IMR-90 (cell line): ENCODE data around the gene ADAT1. TPM values are rescaled to one million over a fixed set of nuclear protein-coding genes. Genes with fewer than 3 reads are reported as not detected.

Experiments used
- ATAC-seq: fragments of 200-7000 bp; cut with Tn5 transposase; 2 replicates; pipeline ENCODE4 v1.9.1; 2020; ENCODE audit warnings: low read depth, mild to moderate bottlenecking, moderate library complexity
- BruUV-seq: library from RNA; stranded (reverse); fragments of 400-500 nt; replicated peaks from 2 replicates; lab custom pipeline; 2021; lab: Mats Ljungman, UMichigan
- CTCF ChIA-PET: fragments of 300-600 bp; formaldehyde crosslinking; extraction: SDS; loops from one replicate; lab custom pipeline; 2021; ENCODE audit warnings: antibody characterized with exemption; lab: Yijun Ruan, JAX
- POLR2A ChIA-PET: fragments of 300-600 bp; sonication (Branson Sonifier 250); formaldehyde crosslinking; loops from one replicate; lab custom pipeline; 2022; ENCODE audit warnings: antibody characterized with exemption; ENCODE audit not compliant: unreplicated experiment; lab: Charles Lee
- DNase-seq: peaks from one replicate; pipeline ENCODE4 v3.0.0; 2013
- H2AFZ ChIP-seq: replicated peaks from 2 replicates; pipeline ENCODE3; 2013; ENCODE audit warnings: low read length, mild to moderate bottlenecking; ENCODE audit not compliant: poor library complexity
- H2AK5ac ChIP-seq: 2 replicates; pipeline ENCODE4 v1.6.1; 2013; ENCODE audit warnings: low read depth, low read length, inconsistent platforms
- H2AK9ac ChIP-seq: replicated peaks from 2 replicates; pipeline ENCODE3; 2013; ENCODE audit warnings: mild to moderate bottlenecking, low read depth, low read length, moderate library complexity; ENCODE audit not compliant: poor library complexity
- H2BK120ac ChIP-seq: 2 replicates; pipeline ENCODE4 v1.6.1; 2013; ENCODE audit warnings: low read depth, low read length, inconsistent platforms
- H2BK15ac ChIP-seq: 3 replicates; pipeline ENCODE4 v1.6.1; 2013; ENCODE audit warnings: low read depth, low read length, inconsistent platforms
- H2BK20ac ChIP-seq: 2 replicates; pipeline ENCODE4 v1.6.1; 2013; ENCODE audit warnings: low read depth, mild to moderate bottlenecking, inconsistent platforms, low read length, moderate library complexity
- H2BK5ac ChIP-seq: 2 replicates; pipeline ENCODE4 v1.6.1; 2013; ENCODE audit warnings: mild to moderate bottlenecking, low read depth, low read length, inconsistent platforms; ENCODE audit not compliant: poor library complexity, severe bottlenecking
- H3K14ac ChIP-seq: replicated peaks from 2 replicates; pipeline ENCODE4 v1.6.1; 2013; ENCODE audit warnings: low read depth, low read length, inconsistent platforms
- H3K18ac ChIP-seq: 2 replicates; pipeline ENCODE4 v1.6.1; 2013; ENCODE audit warnings: low read depth, low read length, control low read depth
- H3K23ac ChIP-seq: 2 replicates; pipeline ENCODE4 v1.6.1; 2013; ENCODE audit warnings: low read depth, low read length, inconsistent platforms
- H3K27ac ChIP-seq: 2 replicates; pipeline ENCODE4 v1.5.1; 2013; ENCODE audit warnings: mild to moderate bottlenecking, control low read depth, low read length; ENCODE audit not compliant: insufficient read depth
- H3K27me3 ChIP-seq: 2 replicates; pipeline ENCODE4 v1.6.1; 2013; ENCODE audit warnings: low read length; ENCODE audit not compliant: control insufficient read depth, insufficient read depth
- H3K36me3 ChIP-seq: 2 replicates; pipeline ENCODE4 v1.6.1; 2013; ENCODE audit warnings: low read length, mixed read lengths; ENCODE audit not compliant: control insufficient read depth, insufficient read depth
- H3K4ac ChIP-seq: 2 replicates; pipeline ENCODE4 v1.6.1; 2013; ENCODE audit warnings: low read depth, low read length, inconsistent platforms
- H3K4me1 ChIP-seq: 2 replicates; pipeline ENCODE4 v1.6.1; 2013; ENCODE audit warnings: low read length, mixed read lengths; ENCODE audit not compliant: control insufficient read depth, insufficient read depth
- H3K4me2 ChIP-seq: 2 replicates; pipeline ENCODE4 v1.6.1; 2013; ENCODE audit warnings: low read depth, mild to moderate bottlenecking, control low read depth, low read length, moderate library complexity
- H3K4me3 ChIP-seq: 2 replicates; pipeline ENCODE4 v1.5.1; 2013; ENCODE audit warnings: low read depth, mild to moderate bottlenecking, control low read depth, low read length, moderate library complexity; ENCODE audit not compliant: insufficient read depth
- H3K56ac ChIP-seq: 2 replicates; pipeline ENCODE4 v1.6.1; 2013; ENCODE audit warnings: low read length, inconsistent platforms; ENCODE audit not compliant: insufficient read depth; ENCODE audit errors: extremely low read depth
- H3K79me1 ChIP-seq, 2 experiments: 2 replicates each; pipeline ENCODE4 v1.6.1; 2013; ENCODE audit warnings: low read length in 2 of 2, inconsistent platforms in 1 of 2, low read depth in 1 of 2
- H3K9ac ChIP-seq: 2 replicates; pipeline ENCODE4 v1.6.1; 2013; ENCODE audit warnings: low read depth, low read length, control low read depth
- H3K9me1 ChIP-seq: 2 replicates; pipeline ENCODE4 v1.6.1; 2013; ENCODE audit warnings: low read length, inconsistent platforms; ENCODE audit not compliant: insufficient read depth
- H3K9me3 ChIP-seq: 2 replicates; pipeline ENCODE4 v1.6.1; 2013; ENCODE audit warnings: low read length; ENCODE audit not compliant: control insufficient read depth, insufficient read depth
- H4K20me1 ChIP-seq: 2 replicates; pipeline ENCODE4 v1.6.1; 2013; ENCODE audit warnings: low read length, inconsistent platforms; ENCODE audit not compliant: insufficient read depth
- H4K5ac ChIP-seq: 2 replicates; pipeline ENCODE4 v1.6.1; 2013; ENCODE audit warnings: mild to moderate bottlenecking, low read depth, low read length, control low read depth
- H4K8ac ChIP-seq, 2 experiments: 2 replicates each; pipeline ENCODE4 v1.6.1; 2013; ENCODE audit warnings: low read depth in 2 of 2, low read length in 2 of 2, control low read depth in 1 of 2, inconsistent platforms in 1 of 2
- H4K91ac ChIP-seq: 2 replicates; pipeline ENCODE4 v1.6.1; 2013; ENCODE audit warnings: low read depth, low read length, inconsistent platforms; ENCODE audit not compliant: insufficient read depth
- BHLHE40 ChIP-seq: fragments of 150-350 bp; IDR thresholded peaks from 2 replicates; pipeline ENCODE4 v1.6.1; 2016; ENCODE audit warnings: mild to moderate bottlenecking, low read depth, low read length
- CEBPB ChIP-seq: IDR thresholded peaks from 2 replicates; pipeline ENCODE4 v1.6.1; 2012; ENCODE audit warnings: low read depth, low read length, improper control_type of control experiment
- CHD1 ChIP-seq: IDR thresholded peaks from 2 replicates; pipeline ENCODE4 v1.6.1; 2012; ENCODE audit warnings: low read depth, low read length, improper control_type of control experiment
- FOS ChIP-seq: fragments of 150-350 bp; IDR thresholded peaks from 2 replicates; pipeline ENCODE4 v1.6.1; 2016; ENCODE audit warnings: low read depth, low read length
- MAFK ChIP-seq: IDR thresholded peaks from 2 replicates; pipeline ENCODE4 v1.6.1; 2012; ENCODE audit warnings: low read depth, low read length, improper control_type of control experiment
- MAZ ChIP-seq: IDR thresholded peaks from 2 replicates; pipeline ENCODE4 v1.6.1; 2012; ENCODE audit warnings: low read depth, mild to moderate bottlenecking, low read length, improper control_type of control experiment, moderate library complexity, borderline replicate concordance
- MXI1 ChIP-seq: IDR thresholded peaks from 2 replicates; pipeline ENCODE4 v1.6.1; 2012; ENCODE audit warnings: low read depth, mild to moderate bottlenecking, low read length, moderate library complexity, borderline replicate concordance
- NFE2L2 ChIP-seq: fragments of 150-350 bp; IDR thresholded peaks from 2 replicates; pipeline ENCODE4 v1.6.1; 2016; ENCODE audit warnings: low read depth, mild to moderate bottlenecking, low read length
- RCOR1 ChIP-seq: IDR thresholded peaks from 2 replicates; pipeline ENCODE4 v1.6.1; 2012; ENCODE audit warnings: mild to moderate bottlenecking, low read length, improper control_type of control experiment; ENCODE audit not compliant: insufficient replicate concordance
- RFX5 ChIP-seq: IDR thresholded peaks from 2 replicates; pipeline ENCODE4 v1.8.0; 2012; ENCODE audit warnings: low read depth, mild to moderate bottlenecking, low read length, moderate library complexity
- SMC3 ChIP-seq: fragments of 150-350 bp; IDR thresholded peaks from 2 replicates; pipeline ENCODE4 v1.6.1; 2016; ENCODE audit warnings: low read depth, mild to moderate bottlenecking, antibody characterized with exemption, low read length, moderate library complexity
- dilution Hi-C: fragments of 300-500 bp; cut with HindIII; formaldehyde crosslinking; loops from one replicate; pipeline ENCODE4 v1.14.3; 2018; ENCODE audit warnings: low sequenced_read_pairs; ENCODE audit not compliant: unreplicated experiment
- in situ Hi-C: fragments of 300-500 bp; cut with MboI; formaldehyde crosslinking; loops from 3 replicates; pipeline ENCODE4 v1.14.3; 2019; ENCODE audit warnings: low sequenced_read_pairs, inconsistent platforms, mixed read lengths
- intact Hi-C: fragments of 100-400 bp; cut with micrococcal nuclease; formaldehyde crosslinking; loops from 2 replicates; pipeline ENCODE4 v1.10.0; 2022
- polyA plus RNA-seq, 3 experiments: library from polyadenylated mRNA; depleted of rRNA; stranded (reverse); fragments of >200 nt; gene quantifications; 2 replicates each; pipeline ENCODE4 v1.2.3, GENCODE V29; 2012; ENCODE audit warnings: low replicate concordance in 1 of 3
- total RNA-seq: library from RNA; depleted of rRNA; stranded (reverse); fragments of >200 nt; gene quantifications from 2 replicates; pipeline ENCODE4 v1.2.3, GENCODE V29; 2012
- TF ChIP-seq, protein P1 (sequence below): fragments of 150-350 bp; IDR thresholded peaks from 2 replicates; pipeline ENCODE4 v1.6.1; 2016; ENCODE audit warnings: low read depth, mild to moderate bottlenecking, low read length, moderate library complexity, borderline replicate concordance
- TF ChIP-seq, protein P2 (sequence below): fragments of 150-350 bp; IDR thresholded peaks from 2 replicates; pipeline ENCODE4 v1.6.1; 2017; ENCODE audit warnings: mild to moderate bottlenecking, antibody characterized with exemption, low read length, low read depth

Gene ADAT1
- total and polyA plus RNA-seq, 2 of the 4 experiments (the other 2 are of a cell fraction): 22.7 to 52.9 TPM

GRCh38 chr16:75667503-75667902, 44.4 kb upstream of the ADAT1 start:
- H2BK20ac ChIP-seq: no peak overlapping the region
- H3K4me1 ChIP-seq: peaks cover 1% of the 10 kb centered on the region; the same call in 1 of the 2 replicates
- H4K20me1 ChIP-seq: no peaks in the 10 kb centered on the region
- H3K27ac ChIP-seq: no peak overlapping the region
- no peaks in the 10 kb centered on the region for H3K9me3 ChIP-seq
- no peak overlapping the region for H2BK5ac ChIP-seq
- no peak overlapping the region for H2AFZ ChIP-seq
- H2AK5ac ChIP-seq: no peak overlapping the region
- H3K9ac ChIP-seq: no peak overlapping the region
- in situ Hi-C loops (no loop called here), intact Hi-C loops (no loop called here), dilution Hi-C loops (no loop called here)
- DNase-seq: no peak
- no peak overlapping the region for H2BK15ac ChIP-seq
- BruUV-seq: no TSS peak
- H3K18ac ChIP-seq: no peak overlapping the region
- ATAC-seq: no peak
- no peak overlapping the region for H4K5ac ChIP-seq
- no peaks in the 10 kb centered on the region for H3K79me1 ChIP-seq
- no peak overlapping the region for H3K4me2 ChIP-seq
- H2BK120ac ChIP-seq: no peak overlapping the region
- H3K4me3 ChIP-seq: no peak overlapping the region
- H4K8ac ChIP-seq: no peak overlapping the region
- no peaks in the 10 kb centered on the region for H3K27me3 ChIP-seq
- ChIA-PET CTCF (no interaction called here), POLR2A (no interaction called here)
- H3K4ac ChIP-seq: no peak overlapping the region
- TF ChIP-seq SMC3 (no peak), MAZ (no peak), NFE2L2 (no peak), CHD1 (no peak), CEBPB (no peak), RCOR1 (no peak), MAFK (no peak), BHLHE40 (no peak), RFX5 (no peak), MXI1 (no peak), FOS (no peak)
- TF ChIP-seq, protein P1, sequence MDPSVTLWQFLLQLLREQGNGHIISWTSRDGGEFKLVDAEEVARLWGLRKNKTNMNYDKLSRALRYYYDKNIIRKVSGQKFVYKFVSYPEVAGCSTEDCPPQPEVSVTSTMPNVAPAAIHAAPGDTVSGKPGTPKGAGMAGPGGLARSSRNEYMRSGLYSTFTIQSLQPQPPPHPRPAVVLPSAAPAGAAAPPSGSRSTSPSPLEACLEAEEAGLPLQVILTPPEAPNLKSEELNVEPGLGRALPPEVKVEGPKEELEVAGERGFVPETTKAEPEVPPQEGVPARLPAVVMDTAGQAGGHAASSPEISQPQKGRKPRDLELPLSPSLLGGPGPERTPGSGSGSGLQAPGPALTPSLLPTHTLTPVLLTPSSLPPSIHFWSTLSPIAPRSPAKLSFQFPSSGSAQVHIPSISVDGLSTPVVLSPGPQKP: no peak
- TF ChIP-seq, protein P2, sequence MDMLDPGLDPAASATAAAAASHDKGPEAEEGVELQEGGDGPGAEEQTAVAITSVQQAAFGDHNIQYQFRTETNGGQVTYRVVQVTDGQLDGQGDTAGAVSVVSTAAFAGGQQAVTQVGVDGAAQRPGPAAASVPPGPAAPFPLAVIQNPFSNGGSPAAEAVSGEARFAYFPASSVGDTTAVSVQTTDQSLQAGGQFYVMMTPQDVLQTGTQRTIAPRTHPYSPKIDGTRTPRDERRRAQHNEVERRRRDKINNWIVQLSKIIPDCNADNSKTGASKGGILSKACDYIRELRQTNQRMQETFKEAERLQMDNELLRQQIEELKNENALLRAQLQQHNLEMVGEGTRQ: no peak
- H3K9me1 ChIP-seq: no peaks in the 10 kb centered on the region
- H3K36me3 ChIP-seq: no peaks in the 10 kb centered on the region
- H4K91ac ChIP-seq: no peak overlapping the region
- H3K23ac ChIP-seq: no peak overlapping the region
- H2AK9ac ChIP-seq: no peak overlapping the region
- H3K56ac ChIP-seq: no peak overlapping the region
- H3K14ac ChIP-seq: no peak overlapping the region
